NCI-H510A treated with DMSO at 0.1 percent for 48 hours (cell line): Measurements from ENCODE around the gene ALAS1.
A peak's percentile ranks its signal among the peaks of the same experiment; 100 is the strongest.

ENCODE experiments used
- DNase-seq: peaks from one replicate; lab custom pipeline; 2025; lab: John Stamatoyannopoulos, UW

ALAS1 gene

GRCh38 chr3:52198643-52199608 is 966 bp downstream of the ALAS1 start:
- no peak for DNase-seq

- no peak for DNase-seq
These were observed 3.2 kb downstream of the ALAS1 start for GRCh38 chr3:52200981-52201679.

DNA sequence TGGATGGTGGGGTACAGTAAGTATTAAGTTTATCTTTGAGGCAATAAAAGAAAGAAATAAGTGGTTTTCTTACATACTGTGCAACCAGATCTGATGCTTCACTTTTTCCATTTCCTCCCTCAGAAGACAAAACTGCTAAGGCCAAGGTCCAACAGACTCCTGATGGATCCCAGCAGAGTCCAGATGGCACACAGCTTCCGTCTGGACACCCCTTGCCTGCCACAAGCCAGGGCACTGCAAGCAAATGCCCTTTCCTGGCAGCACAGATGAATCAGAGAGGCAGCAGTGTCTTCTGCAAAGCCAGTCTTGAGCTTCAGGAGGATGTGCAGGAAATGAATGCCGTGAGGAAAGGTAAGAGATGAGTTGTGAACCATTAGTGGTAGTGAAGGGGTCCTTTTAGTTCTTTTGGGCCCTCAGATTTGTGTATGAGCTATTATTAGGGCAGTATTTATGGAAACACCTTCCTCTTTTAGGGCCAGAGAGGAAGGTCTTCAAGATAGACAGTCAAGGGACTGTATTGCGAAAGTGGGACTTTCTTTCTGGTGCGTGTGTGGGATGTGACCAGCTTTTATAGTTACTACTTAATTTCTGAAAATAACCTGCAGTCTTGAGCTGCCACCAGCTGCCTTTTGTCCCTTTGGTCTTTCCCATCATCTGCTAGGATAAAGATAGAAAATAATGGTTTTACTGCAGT is 4.6 kb downstream of the ALAS1 start:
- DNase-seq = no peak

- DNase-seq = no peak
These were observed 5.7 kb downstream of the ALAS1 start for GRCh38 chr3:52203701-52204100.

- peak; percentile 79 for DNase-seq
These were observed 6.5 kb downstream of the ALAS1 start for GRCh38 chr3:52204337-52205073.

DNA sequence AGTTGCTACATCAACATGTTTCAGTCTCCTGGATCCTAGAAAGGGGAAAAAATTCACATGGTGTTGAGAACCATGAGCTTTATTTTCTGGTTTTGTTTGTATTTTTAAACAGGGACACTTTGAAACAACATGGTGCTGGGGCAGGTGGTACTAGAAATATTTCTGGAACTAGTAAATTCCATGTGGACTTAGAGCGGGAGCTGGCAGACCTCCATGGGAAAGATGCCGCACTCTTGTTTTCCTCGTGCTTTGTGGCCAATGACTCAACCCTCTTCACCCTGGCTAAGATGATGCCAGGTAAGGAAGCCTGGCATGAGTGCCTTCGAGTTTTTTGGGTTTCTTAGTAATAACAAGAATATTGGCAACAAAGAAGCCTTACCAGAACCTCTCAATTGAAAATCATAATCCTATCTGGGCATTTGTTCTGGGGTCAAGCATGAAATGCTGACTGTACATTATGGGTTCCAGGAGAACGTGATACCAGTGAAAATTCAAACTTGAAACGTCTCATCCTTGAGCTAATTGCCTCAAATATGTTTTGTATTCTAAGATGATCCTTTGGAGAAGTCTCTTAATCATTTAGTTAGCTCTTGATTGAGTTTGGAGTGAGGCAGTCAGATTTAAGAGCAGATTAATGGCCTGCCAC is 7.9 kb downstream of the ALAS1 start:
- DNase-seq = no peak

DNA sequence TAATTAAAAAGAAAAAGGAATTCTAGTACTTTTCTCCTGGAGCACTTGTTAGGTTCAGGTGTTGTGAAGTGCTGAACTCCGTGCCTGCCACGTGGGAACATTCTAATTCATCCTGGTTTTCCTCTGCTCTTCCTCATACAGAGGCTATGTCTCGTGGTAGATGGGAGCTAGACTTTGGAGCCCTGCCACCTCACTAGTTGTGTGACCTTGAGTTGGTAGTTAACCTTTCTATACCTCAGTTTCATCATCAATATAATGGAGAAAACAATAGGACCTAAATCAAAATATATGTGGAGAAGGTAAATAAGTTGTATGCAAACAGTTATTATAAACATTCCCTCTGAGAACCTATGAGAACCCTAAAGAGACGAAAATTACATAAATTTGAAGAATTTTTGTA is 10.6 kb downstream of the ALAS1 start:
- no peak for DNase-seq

DNA sequence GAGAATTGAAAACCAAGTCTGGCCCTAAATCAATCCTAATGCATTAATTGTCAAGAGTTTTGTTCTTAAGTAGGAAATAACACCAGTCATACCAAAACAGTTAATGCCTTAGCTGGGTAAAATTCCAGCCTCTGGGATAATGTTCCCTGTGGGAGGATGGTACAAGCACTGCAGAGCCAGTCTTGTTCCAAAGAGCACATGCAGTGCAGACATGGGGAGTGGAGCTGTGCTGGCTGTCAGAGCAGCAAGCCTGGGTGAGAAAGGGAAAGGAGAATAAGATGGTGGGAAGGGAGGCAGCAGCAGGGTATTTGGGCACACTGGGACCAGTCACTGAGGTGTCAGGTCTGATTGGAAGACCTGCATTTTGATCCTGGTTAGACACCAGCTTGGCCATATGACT is 12.1 kb downstream of the ALAS1 start:
- no peak for DNase-seq

- peak; percentile 24 for DNase-seq
These were observed 12.6 kb downstream of the ALAS1 start for GRCh38 chr3:52210550-52211046.

DNA sequence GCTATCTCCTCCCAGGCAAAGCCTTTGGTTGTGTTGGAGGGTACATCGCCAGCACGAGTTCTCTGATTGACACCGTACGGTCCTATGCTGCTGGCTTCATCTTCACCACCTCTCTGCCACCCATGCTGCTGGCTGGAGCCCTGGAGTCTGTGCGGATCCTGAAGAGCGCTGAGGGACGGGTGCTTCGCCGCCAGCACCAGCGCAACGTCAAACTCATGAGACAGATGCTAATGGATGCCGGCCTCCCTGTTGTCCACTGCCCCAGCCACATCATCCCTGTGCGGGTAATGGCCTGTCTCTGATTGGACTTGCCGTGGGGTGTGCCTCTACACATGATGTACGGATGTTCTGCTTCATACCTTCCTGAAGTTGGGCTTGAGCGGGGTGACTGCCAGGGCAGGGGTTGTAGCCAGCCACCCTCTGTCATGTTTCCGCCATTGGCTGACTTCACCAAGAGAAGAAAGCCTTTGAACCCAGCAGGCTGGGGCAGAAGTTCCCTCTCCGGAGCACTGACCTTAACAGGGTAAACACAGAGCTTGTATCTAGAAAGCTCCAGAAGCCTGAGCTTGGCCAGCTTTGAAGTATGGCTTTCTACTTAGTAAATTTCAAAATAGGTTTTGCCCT is 13.4 kb downstream of the ALAS1 start:
- no peak for DNase-seq

DNA sequence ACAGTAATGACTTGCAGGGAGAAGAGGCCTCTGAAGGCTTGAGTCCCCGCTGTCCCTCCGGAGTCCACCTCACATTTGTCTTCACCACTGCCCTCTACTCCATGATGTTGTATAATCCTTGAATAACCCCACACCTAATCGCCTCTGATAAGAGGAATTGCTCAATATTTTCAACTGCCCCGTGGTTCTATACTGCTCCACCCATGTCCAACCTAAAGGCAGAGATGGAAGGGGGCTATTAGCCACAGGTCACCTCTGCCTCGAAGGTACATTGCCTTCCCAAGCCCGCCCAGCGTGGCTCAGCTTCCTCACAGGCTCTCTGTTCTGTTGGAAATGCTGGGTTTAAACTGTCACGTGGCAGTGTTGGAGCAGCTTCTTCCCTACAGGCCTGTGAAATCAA is 15.0 kb downstream of the ALAS1 start:
- no peak for DNase-seq

DNA sequence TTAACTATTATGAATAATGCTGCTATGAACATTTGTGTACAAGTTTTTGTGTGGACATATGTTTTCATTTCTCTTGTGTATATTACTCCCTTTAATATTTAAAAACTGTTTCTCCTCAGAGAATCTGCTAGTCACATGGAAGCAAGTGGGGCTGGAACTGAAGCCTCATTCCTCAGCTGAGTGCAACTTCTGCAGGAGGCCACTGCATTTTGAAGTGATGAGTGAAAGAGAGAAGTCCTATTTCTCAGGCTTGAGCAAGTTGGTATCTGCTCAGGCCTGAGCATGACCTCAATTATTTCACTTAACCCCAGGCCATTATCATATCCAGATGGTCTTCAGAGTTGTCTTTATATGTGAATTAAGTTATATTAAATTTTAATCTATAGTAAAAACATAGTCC is 15.9 kb downstream of the ALAS1 start:
- DNase-seq = no peak

DNA sequence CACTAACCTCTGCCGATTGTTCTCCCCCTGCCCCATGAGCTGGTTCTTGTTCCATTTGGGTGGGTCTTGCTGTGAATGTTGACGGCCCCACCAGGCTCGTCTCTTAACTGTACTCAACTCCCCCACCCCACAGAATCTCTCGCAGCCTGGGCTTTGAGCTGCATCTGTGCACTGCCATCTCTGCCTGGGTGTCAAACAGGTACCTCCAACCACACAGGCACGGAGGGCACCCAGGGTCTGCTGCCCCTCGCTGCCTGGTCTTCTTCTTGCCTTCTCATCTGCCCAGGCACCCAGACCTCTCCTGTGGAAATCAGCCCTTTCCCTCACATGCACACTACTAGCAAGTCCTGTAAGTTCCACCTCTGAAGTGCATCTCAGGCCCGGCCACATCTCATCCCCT is 17.4 kb downstream of the ALAS1 start:
- DNase-seq = no peak

GRCh38 chr3:52216585-52217408 is 18.8 kb downstream of the ALAS1 start:
- DNase-seq = no peak

GRCh38 chr3:52217409-52217805 is 19.4 kb downstream of the ALAS1 start:
- no peak for DNase-seq

DNA sequence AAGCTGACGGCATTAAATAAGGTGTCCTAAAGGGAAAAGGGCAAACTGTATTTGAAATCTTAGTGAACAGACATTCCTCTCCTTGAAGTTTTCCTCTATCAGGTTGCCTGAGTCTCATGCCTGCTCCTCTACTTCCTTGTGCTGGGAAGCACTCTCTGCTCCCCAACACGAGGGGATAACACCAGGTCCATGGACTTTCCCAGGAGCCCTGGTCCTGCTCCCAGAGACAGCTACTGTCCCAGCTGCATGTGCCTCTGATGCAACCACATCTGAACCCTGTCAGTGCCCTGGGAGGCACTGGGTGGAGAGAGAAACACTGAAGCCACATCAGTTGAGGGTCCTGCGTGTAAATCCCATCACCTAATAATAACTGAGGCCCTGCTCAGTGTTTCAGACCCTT is 20.1 kb downstream of the ALAS1 start:
- no peak for DNase-seq

DNA sequence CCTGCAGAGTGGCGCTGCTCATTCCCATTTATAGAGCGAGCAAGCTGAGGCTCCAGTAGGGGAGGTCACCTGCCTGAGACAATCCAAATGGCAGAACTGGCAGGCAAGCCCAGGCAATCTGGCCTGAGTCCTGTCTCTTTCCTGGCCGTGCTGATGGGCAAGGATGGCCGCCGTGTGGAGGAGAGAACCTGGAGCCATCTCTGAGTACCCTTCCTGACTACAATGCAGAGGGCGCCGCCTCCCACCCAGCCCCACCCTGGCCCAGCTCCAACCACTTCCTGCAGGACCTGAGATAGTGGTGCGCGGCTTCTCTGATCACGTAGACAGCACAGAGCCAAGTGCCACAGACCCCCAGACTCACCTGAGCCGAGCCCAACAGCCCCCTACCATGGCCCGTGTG is 20.5 kb downstream of the ALAS1 start:
- DNase-seq = no peak

DNA sequence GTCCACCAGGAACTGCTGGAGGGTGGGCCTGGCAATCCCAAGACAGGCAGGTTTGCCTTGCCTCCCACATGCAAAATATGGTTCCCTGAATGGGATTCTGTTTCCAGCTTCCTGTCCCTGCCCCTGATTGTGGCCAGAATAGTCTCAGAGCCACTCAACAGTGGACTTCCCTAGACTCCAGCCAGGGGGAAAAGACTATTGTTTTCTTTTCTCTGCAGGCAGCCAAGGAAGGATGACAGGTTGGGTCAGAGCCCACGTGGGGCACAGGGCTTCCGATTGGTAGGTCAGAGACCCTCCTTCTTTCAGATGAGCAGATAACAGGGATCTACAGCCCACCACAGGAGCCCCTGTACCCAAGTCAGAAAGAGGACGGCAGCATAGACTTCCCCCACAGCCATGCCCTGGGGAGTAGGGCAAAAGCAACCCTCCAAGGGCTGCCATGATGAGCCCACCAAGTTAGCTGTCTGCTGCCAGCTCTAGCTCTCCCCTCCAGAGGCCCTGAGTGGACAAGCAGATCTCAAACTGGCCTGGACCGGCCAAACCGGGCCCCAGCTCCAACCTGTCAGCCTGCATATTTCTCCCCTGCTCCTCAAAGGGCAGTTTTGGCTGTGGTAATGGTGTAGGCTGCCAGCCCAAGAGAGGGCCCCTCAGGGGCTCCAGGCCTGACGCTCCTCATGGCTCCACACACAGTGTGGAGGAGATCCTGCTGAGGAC is 21.1 kb downstream of the ALAS1 start:
- no peak for DNase-seq

- peak; percentile 62 for DNase-seq
These were observed 22.5 kb downstream of the ALAS1 start for GRCh38 chr3:52220380-52221026.
